ENCODE results near the gene FOXP2. TPM values are rescaled to one million over a fixed set of nuclear protein-coding genes. Genes with fewer than 3 reads are reported as not detected.

Gene FOXP2
- total RNA-seq, 6 experiments from 2014 or later = 0.02 to 0.41 (median 0.20) TPM

DNA sequence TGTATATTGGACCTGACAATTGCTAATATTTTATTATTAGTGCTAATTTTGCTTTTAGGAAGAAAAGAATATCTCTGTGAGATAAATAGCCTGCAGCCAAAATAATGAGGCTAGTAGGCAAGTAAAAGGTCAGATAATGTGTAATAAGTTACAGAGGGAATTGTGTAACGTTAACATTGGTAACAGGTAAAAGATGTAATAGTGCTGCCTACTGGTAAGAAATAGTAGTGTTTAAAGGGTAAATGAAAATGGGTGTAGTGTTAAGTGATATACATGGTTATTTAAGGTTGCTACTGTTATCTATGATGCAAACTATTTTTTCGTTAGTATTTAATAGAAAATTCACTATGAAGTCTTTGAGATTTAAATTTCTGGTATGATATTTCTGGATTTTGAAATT lies 9.2 kb upstream of the FOXP2 start:
- Mint-ChIP-seq H3K4me1 (ENCODE audit: low read depth) (no peaks in the 10 kb centered on the region; the same call in 1 of the 2 replicates), H3K9me3 (peaks cover 10% of the 10 kb centered on the region), H3K4me3 (no peak overlapping the region), H3K36me3 (ENCODE audit: low read depth) (no peaks in the 10 kb centered on the region), H3K27ac (no peak overlapping the region), H3K27me3 (ENCODE audit: insufficient read depth) (no peaks in the 10 kb centered on the region; the same call in 1 of the 2 replicates)
- DNase-seq = no peak
- peak; percentile 50 for TF ChIP-seq CTCF (IDR thresholded peaks at IDR 0.05)

GRCh38 chr7:114409750-114410149 lies 4.9 kb upstream of the FOXP2 start:
- Mint-ChIP-seq H3K9me3 (no peaks in the 10 kb centered on the region), H3K36me3 (ENCODE audit: low read depth) (no peaks in the 10 kb centered on the region), H3K27ac (no peak overlapping the region), H3K4me3 (no peak overlapping the region), H3K27me3 (ENCODE audit: insufficient read depth) (no peaks in the 10 kb centered on the region), H3K4me1 (ENCODE audit: low read depth) (no peaks in the 10 kb centered on the region; the same call in 1 of the 2 replicates)
- no peak for TF ChIP-seq CTCF (IDR thresholded peaks at IDR 0.05)
- DNase-seq = peak; percentile 2

- Mint-ChIP-seq H3K4me1 (ENCODE audit: low read depth) (no peaks in the 10 kb centered on the region; the same call in 1 of the 2 replicates), H3K27me3 (ENCODE audit: insufficient read depth) (no peaks in the 10 kb centered on the region), H3K9me3 (no peaks in the 10 kb centered on the region), H3K36me3 (ENCODE audit: low read depth) (no peaks in the 10 kb centered on the region), H3K4me3 (no peak overlapping the region), H3K27ac (no peak overlapping the region)
- DNase-seq = no peak
- TF ChIP-seq CTCF (IDR thresholded peaks at IDR 0.05) = no peak
These were observed 2.1 kb upstream of the FOXP2 start for GRCh38 chr7:114412548-114412947.

- DNase-seq = no peak
- Mint-ChIP-seq H3K9me3 (no peaks in the 10 kb centered on the region), H3K4me1 (ENCODE audit: low read depth) (no peaks in the 10 kb centered on the region; the same call in 1 of the 2 replicates), H3K27ac (no peak overlapping the region), H3K4me3 (no peak overlapping the region), H3K36me3 (ENCODE audit: low read depth) (no peaks in the 10 kb centered on the region), H3K27me3 (ENCODE audit: insufficient read depth) (no peaks in the 10 kb centered on the region)
- TF ChIP-seq CTCF (IDR thresholded peaks at IDR 0.05) = no peak
These were observed 857 bp upstream of the FOXP2 start for GRCh38 chr7:114413761-114414155.

DNA sequence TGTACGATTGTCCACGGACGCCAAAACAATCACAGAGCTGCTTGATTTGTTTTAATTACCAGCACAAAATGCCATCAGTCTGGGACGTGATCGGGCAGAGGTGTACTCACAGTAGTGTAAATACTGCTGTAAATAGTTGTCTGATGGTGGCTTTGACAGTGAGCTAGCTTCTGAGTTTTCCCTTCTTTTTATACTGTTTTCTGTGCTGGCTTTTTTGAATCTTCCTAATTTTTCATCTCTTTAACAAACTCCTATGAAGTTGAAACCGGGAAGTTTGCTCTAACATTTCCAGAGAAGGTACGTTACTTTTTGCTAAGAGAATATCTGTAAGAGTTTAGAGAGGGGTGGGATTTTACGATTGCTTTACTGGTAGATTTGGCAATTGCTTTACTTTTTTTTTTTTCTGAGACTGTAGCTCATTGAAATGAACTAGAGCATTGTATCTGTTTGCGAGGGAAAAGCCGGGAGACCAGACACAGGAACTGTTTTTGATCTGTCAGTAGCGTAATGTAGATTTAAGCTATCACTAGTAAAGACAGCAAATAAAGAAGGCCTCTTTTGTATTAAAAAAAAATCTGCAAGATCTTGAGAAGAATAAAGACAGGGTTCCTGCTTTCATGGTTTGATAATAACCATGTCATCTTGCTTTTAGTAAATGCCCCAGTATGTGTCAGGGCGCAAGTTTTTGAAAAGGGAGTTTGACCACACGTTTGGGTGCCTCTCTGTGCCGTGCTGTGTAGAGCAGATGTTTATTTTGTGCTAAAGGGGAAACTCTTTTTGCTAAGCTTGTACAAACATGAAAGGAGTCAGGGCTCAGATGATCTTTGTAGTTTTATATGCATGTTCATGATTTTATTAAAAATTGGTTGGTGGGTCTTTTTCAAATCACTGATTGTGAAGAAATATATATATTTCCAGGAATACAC lies 712 bp downstream of the FOXP2 start:
- H3K36me3 Mint-ChIP-seq (ENCODE audit: low read depth) = no peaks in the 10 kb centered on the region
- no peak for DNase-seq
- H3K9me3 Mint-ChIP-seq = no peaks in the 10 kb centered on the region
- no peaks in the 10 kb centered on the region for H3K27me3 Mint-ChIP-seq (ENCODE audit: insufficient read depth)
- no peaks in the 10 kb centered on the region for H3K4me1 Mint-ChIP-seq (ENCODE audit: low read depth)
- no peak overlapping the region for H3K27ac Mint-ChIP-seq
- no peak for TF ChIP-seq CTCF (IDR thresholded peaks at IDR 0.05)
- H3K4me3 Mint-ChIP-seq = no peak overlapping the region
